MCF 10A (cell line): Measurements from ENCODE around the gene WNT3. TPM values are rescaled to one million over a fixed set of nuclear protein-coding genes. Genes with fewer than 3 reads are reported as not detected.
"Not testable (repeated sequence)": the region's sequence is repeated elsewhere in the genome, so short reads cannot be mapped to it uniquely, and the experiment has no call there.

Experiments used
- BruUV-seq: library from RNA; stranded (reverse); fragments of 400-500 nt; replicated peaks from 2 replicates; lab custom pipeline; 2021; lab: Mats Ljungman, UMichigan
- CTCF ChIA-PET: fragments of 300-600 bp; sonication (Branson Sonifier 250); formaldehyde crosslinking; extraction: SDS; loops from one replicate; lab custom pipeline; 2021; ENCODE audit warnings: antibody characterized with exemption, inconsistent platforms; lab: Yijun Ruan, JAX
- POLR2A ChIA-PET: fragments of 300-600, 350-650 bp; sonication (Branson Sonifier 250); formaldehyde crosslinking; extraction: SDS; loops from one replicate; lab custom pipeline; 2020; ENCODE audit warnings: antibody characterized with exemption, inconsistent platforms; lab: Yijun Ruan, JAX
- DNase-seq: peaks from one replicate; pipeline ENCODE4 v3.0.0-alpha.2; 2018; ENCODE audit not compliant: unreplicated experiment
- H3K27ac Mint-ChIP-seq: one replicate; pipeline ENCODE4 v1.8.0; 2022; ENCODE audit warnings: mild to moderate bottlenecking, low read depth, mixed read lengths; ENCODE audit not compliant: unreplicated experiment
- H3K27me3 Mint-ChIP-seq: one replicate; pipeline ENCODE4 v1.8.0; 2022; ENCODE audit warnings: mixed read lengths; ENCODE audit not compliant: insufficient read depth, unreplicated experiment
- H3K36me3 Mint-ChIP-seq: one replicate; pipeline ENCODE4 v1.8.0; 2022; ENCODE audit warnings: mild to moderate bottlenecking, moderate library complexity, mixed read lengths; ENCODE audit not compliant: insufficient read depth, unreplicated experiment
- H3K4me1 Mint-ChIP-seq: one replicate; pipeline ENCODE4 v1.8.0; 2022; ENCODE audit warnings: mixed read lengths; ENCODE audit not compliant: insufficient read depth, unreplicated experiment
- H3K4me3 Mint-ChIP-seq: one replicate; pipeline ENCODE4 v1.8.0; 2022; ENCODE audit warnings: mild to moderate bottlenecking, moderate library complexity, mixed read lengths; ENCODE audit not compliant: unreplicated experiment
- H3K9me3 Mint-ChIP-seq: one replicate; pipeline ENCODE4 v1.8.0; 2022; ENCODE audit warnings: mixed read lengths; ENCODE audit not compliant: unreplicated experiment
- CTCF ChIP-seq: fragments of 200-600 bp; IDR thresholded peaks from one replicate; pipeline ENCODE4 v1.8.0; 2022; ENCODE audit warnings: antibody characterized with exemption, mild to moderate bottlenecking; ENCODE audit not compliant: unreplicated experiment
- intact Hi-C: fragments of 100-400 bp; cut with micrococcal nuclease; formaldehyde crosslinking; loops from 2 replicates; pipeline ENCODE4 v1.14.1; 2022
- total RNA-seq: library from RNA; stranded (reverse); gene quantifications from 2 replicates; pipeline ENCODE4 v1.2.3, GENCODE V29; 2022

Gene WNT3
- total RNA-seq, 1 experiment from 2014 or later = 2.4 TPM

DNA sequence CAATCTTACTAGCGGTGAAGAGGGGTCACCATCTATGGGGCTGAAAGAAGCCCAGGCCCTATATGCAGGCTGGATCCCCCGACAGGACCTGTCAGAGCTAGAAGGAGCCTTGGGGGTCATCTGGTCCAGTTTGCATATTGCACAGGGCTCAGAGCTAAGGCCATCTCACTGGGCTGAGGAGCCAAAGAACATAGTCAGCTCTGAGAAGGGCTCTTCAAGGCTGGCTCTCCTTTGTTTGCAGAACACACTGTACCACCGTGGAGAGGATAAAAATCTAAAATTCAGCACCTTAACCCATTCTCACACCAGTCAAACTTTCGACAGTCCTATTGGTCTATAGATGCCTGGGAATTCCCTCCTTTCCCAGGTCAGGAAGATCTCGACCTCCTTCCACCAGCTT, 24.2 kb downstream of the WNT3 start:
- no peak overlapping the region for H3K4me3 Mint-ChIP-seq
- CTCF ChIA-PET = interaction anchor here (0.8 kb wide), 2 partner anchors 11 to 21 kb away, joined by 3 to 4 read pairs; no protein-coding TSS in a partner anchor
- H3K27me3 Mint-ChIP-seq = peaks cover 26% of the 10 kb centered on the region
- POLR2A ChIA-PET = no interaction called here
- BruUV-seq = no TSS peak
- H3K4me1 Mint-ChIP-seq = peaks cover 7% of the 10 kb centered on the region
- intact Hi-C loops = no loop called here
- no peak for TF ChIP-seq CTCF
- H3K9me3 Mint-ChIP-seq = no peaks in the 10 kb centered on the region
- DNase-seq = no peak
- H3K36me3 Mint-ChIP-seq = no peaks in the 10 kb centered on the region
- no peak overlapping the region for H3K27ac Mint-ChIP-seq

GRCh38 chr17:46793541-46793940, 25.0 kb downstream of the WNT3 start:
- H3K36me3 Mint-ChIP-seq = no peaks in the 10 kb centered on the region
- ChIA-PET CTCF (interaction anchor here (0.8 kb wide), 1 partner anchor 12 kb away, joined by 4 read pairs; no protein-coding TSS in a partner anchor), POLR2A (no interaction called here)
- no peak overlapping the region for H3K4me3 Mint-ChIP-seq
- intact Hi-C loops = no loop called here
- peaks cover 26% of the 10 kb centered on the region for H3K27me3 Mint-ChIP-seq
- TF ChIP-seq CTCF = no peak
- BruUV-seq = no TSS peak
- H3K9me3 Mint-ChIP-seq = no peaks in the 10 kb centered on the region
- no peak overlapping the region for H3K27ac Mint-ChIP-seq
- DNase-seq = no peak
- H3K4me1 Mint-ChIP-seq = peaks cover 7% of the 10 kb centered on the region

GRCh38 chr17:46793023-46793422, 25.5 kb downstream of the WNT3 start:
- CTCF ChIA-PET = interaction anchor here (0.5 kb wide), 1 partner anchor 8 kb away, joined by 3 read pairs; no protein-coding TSS in a partner anchor
- H3K36me3 Mint-ChIP-seq, BruUV-seq, DNase-seq, H3K4me1 Mint-ChIP-seq, H3K4me3 Mint-ChIP-seq, H3K9me3 Mint-ChIP-seq, H3K27ac Mint-ChIP-seq, POLR2A ChIA-PET, intact Hi-C loops: not testable (repeated sequence)
- peaks cover 26% of the 10 kb centered on the region for H3K27me3 Mint-ChIP-seq

DNA sequence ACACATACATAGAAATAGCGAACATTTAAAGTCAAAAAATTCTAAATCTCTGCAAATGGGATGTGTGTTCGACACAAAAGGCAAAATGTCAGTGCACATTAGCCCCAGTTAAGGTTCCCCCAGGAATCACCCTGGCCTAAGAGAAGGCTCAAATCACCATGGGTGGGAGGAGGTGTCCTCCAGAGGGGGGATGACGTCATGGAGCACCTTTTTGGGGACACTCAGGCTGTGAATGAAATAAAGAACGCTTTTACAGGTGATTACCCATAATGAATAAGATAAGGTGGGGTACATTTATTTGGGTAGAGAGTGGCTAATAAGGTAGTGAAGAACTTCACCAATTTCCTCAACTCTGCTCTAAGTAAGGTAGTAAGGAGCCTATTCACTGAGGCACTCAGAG, 26.4 kb downstream of the WNT3 start:
- TF ChIP-seq CTCF = no peak
- no peak overlapping the region for H3K27ac Mint-ChIP-seq
- peaks cover 7% of the 10 kb centered on the region for H3K4me1 Mint-ChIP-seq
- DNase-seq = no peak
- BruUV-seq = no TSS peak
- no peaks in the 10 kb centered on the region for H3K36me3 Mint-ChIP-seq
- POLR2A ChIA-PET = no interaction called here
- H3K4me3 Mint-ChIP-seq = no peak overlapping the region
- H3K27me3 Mint-ChIP-seq = peaks cover 26% of the 10 kb centered on the region
- no peaks in the 10 kb centered on the region for H3K9me3 Mint-ChIP-seq
- intact Hi-C loops = no loop called here
- CTCF ChIA-PET = no interaction called here

DNA sequence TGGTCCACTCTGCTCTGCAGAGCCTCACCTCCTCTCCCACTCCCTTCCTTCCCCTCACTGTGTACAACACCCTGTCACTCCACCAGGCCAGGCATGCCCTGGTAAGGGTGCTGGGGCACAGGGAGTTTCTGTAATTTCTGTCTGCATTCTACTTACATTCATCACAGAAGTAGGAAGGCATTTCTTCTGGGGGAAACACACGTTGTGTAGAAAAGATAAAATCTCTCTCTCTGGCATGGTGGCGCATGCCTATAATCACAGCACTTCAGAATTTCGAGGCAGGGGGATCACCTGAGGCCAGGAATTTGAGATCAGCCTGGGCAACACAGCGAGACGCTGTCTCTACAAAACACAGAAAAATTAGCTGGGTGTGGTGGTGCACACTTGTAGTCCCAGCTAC, 27.0 kb downstream of the WNT3 start:
- intact Hi-C loops = no loop called here
- Mint-ChIP-seq H3K27me3 (peaks cover 26% of the 10 kb centered on the region), H3K27ac (no peak overlapping the region), H3K9me3 (no peaks in the 10 kb centered on the region), H3K4me3 (no peak overlapping the region), H3K36me3 (no peaks in the 10 kb centered on the region), H3K4me1 (peaks cover 7% of the 10 kb centered on the region)
- POLR2A ChIA-PET = no interaction called here
- CTCF ChIA-PET = no interaction called here
- BruUV-seq = no TSS peak
- no peak for TF ChIP-seq CTCF
- DNase-seq = no peak
